Mesothelial cell of epicardium (in vitro differentiated cells): ENCODE measurements around the gene RAD1. TPM values are rescaled to one million over a fixed set of nuclear protein-coding genes. Genes with fewer than 3 reads are reported as not detected.

ENCODE experiments used
- DNase-seq, 2 experiments: peaks; one replicate each; pipeline ENCODE4 v3.0.0; 2021; ENCODE audit warnings: low spot score in 2 of 2; ENCODE audit not compliant: unreplicated experiment in 2 of 2
- H3K27ac Mint-ChIP-seq: 2 replicates; pipeline ENCODE4 v1.8.0; 2021; ENCODE audit warnings: mixed read lengths
- H3K27me3 Mint-ChIP-seq: 2 replicates; pipeline ENCODE4 v1.8.0; 2021; ENCODE audit warnings: low read depth, mixed read lengths
- H3K36me3 Mint-ChIP-seq: 2 replicates; pipeline ENCODE4 v1.8.0; 2021; ENCODE audit warnings: mixed read lengths
- H3K4me1 Mint-ChIP-seq: 2 replicates; pipeline ENCODE4 v1.8.0; 2021; ENCODE audit warnings: mixed read lengths
- H3K4me3 Mint-ChIP-seq: 2 replicates; pipeline ENCODE4 v1.8.0; 2021; ENCODE audit warnings: mild to moderate bottlenecking, moderate library complexity, mixed read lengths
- H3K9me3 Mint-ChIP-seq: 2 replicates; pipeline ENCODE4 v1.8.0; 2021; ENCODE audit warnings: mixed read lengths
- total RNA-seq: library from RNA; stranded (reverse); gene quantifications from 3 replicates; pipeline ENCODE4 v1.2.1, GENCODE V29; 2021
- TF ChIP-seq, protein P1 (sequence below): fragments of 200-600 bp; sonication (generic); IDR thresholded peaks from one replicate; pipeline ENCODE4 v1.5.0; 2021; ENCODE audit warnings: antibody characterized with exemption; ENCODE audit not compliant: unreplicated experiment

The RAD1 gene
- total RNA-seq, 1 donor from 2014 or later = 23.9 TPM

- Mint-ChIP-seq H3K4me1 (peaks cover 55% of the 10 kb centered on the region), H3K9me3 (no peaks in the 10 kb centered on the region), H3K27me3 (no peaks in the 10 kb centered on the region), H3K27ac (no peak overlapping the region), H3K36me3 (no peaks in the 10 kb centered on the region), H3K4me3 (no peak overlapping the region)
- TF ChIP-seq, protein P1, sequence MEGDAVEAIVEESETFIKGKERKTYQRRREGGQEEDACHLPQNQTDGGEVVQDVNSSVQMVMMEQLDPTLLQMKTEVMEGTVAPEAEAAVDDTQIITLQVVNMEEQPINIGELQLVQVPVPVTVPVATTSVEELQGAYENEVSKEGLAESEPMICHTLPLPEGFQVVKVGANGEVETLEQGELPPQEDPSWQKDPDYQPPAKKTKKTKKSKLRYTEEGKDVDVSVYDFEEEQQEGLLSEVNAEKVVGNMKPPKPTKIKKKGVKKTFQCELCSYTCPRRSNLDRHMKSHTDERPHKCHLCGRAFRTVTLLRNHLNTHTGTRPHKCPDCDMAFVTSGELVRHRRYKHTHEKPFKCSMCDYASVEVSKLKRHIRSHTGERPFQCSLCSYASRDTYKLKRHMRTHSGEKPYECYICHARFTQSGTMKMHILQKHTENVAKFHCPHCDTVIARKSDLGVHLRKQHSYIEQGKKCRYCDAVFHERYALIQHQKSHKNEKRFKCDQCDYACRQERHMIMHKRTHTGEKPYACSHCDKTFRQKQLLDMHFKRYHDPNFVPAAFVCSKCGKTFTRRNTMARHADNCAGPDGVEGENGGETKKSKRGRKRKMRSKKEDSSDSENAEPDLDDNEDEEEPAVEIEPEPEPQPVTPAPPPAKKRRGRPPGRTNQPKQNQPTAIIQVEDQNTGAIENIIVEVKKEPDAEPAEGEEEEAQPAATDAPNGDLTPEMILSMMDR = no peak
- DNase-seq = no peak
These were observed 50.2 kb downstream of the RAD1 start for GRCh38 chr5:34865091-34865490.

DNA sequence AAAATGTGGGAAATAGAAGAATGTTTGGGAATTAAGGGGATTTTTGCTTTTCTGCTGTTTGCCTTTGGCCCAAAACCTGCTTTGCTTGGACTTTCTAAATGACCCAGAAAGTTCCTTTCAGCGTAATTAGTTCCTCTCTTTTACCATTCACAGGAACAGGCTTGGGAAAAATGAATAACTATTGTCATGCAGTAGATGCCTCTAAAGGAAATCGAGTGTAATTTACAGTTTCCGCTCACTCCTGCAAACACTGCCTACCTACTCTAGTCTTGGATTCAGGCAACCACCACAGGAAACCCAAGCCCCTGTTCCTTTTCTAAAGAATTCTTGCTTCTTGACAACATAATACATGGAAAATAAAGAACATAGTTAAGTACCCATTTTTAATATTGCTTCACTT is 51.4 kb downstream of the RAD1 start:
- Mint-ChIP-seq H3K27ac (no peak overlapping the region), H3K4me3 (no peak overlapping the region), H3K9me3 (no peaks in the 10 kb centered on the region), H3K36me3 (no peaks in the 10 kb centered on the region), H3K27me3 (no peaks in the 10 kb centered on the region), H3K4me1 (peaks cover 54% of the 10 kb centered on the region)
- TF ChIP-seq, protein P1 = no peak
- DNase-seq = no peak

DNA sequence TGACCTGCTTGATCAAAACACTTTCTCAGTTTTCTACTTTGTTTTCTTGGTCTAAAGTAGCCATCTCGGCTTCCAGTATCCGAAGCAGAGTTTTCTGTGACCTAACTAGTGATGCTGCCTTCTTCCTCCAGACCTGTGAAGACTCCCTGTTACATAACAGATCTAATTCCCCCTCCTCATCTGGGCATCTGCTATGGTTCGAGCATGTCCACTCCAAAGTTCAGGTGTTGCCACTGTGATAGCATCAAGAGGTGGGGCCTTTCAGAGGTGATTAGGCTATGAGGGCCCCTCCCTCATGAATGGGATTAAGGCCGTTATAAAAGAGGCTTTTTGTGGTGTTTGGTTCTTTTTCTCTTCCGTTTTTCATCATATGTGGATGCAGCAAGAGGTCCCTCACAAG is 56.1 kb downstream of the RAD1 start:
- TF ChIP-seq, protein P1 = no peak
- no peak overlapping the region for H3K4me3 Mint-ChIP-seq
- H3K27ac Mint-ChIP-seq = peak overlapping the region; percentile 60
- no peaks in the 10 kb centered on the region for H3K9me3 Mint-ChIP-seq
- no peaks in the 10 kb centered on the region for H3K36me3 Mint-ChIP-seq
- H3K4me1 Mint-ChIP-seq = peaks cover 26% of the 10 kb centered on the region
- H3K27me3 Mint-ChIP-seq = no peaks in the 10 kb centered on the region
- DNase-seq = no peak

DNA sequence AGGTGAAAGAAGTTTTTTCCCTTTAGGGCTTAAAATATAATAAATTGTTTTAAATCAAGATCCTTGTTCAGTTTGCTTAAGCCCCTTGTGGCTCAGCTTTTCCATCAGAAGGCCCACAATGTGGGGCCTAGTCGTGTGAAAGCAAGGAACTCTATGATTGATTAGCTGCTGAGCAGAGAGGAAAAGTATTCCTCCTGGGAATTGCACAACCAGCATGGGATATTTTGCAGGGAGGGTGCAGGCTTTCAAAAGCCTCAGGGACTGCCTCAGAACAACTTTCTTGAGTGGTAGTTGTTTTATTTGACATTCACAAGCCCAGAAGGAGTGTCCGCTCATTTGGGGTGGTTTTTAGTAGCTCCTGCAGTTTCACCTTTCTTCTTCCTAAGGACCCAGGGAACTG is 56.5 kb downstream of the RAD1 start:
- TF ChIP-seq, protein P1 = no peak
- Mint-ChIP-seq H3K36me3 (no peaks in the 10 kb centered on the region), H3K4me1 (peaks cover 23% of the 10 kb centered on the region), H3K27me3 (no peaks in the 10 kb centered on the region), H3K9me3 (no peaks in the 10 kb centered on the region), H3K27ac (peak overlapping the region; percentile 60), H3K4me3 (no peak overlapping the region)
- DNase-seq = no peak

DNA sequence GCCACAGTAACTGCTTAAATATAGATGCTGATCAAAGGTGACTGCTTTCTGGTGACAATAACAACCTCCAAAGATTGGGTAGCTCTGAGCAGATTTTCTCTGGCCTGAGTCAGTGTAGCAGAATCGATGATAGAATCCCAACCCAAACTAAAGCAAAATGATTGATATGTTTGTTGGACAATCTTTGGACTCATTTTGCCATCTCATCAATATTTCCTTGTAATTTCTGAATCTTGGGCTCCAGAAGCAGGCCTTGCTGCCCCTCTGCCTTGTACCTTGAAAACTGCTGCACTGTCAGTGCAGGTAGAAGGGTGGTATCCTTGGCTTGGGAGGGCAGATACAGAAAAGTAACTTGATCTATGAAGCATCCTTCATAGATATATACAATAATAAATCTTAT is 57.4 kb downstream of the RAD1 start:
- Mint-ChIP-seq H3K4me3 (no peak overlapping the region), H3K4me1 (peaks cover 23% of the 10 kb centered on the region), H3K27ac (no peak overlapping the region), H3K9me3 (no peaks in the 10 kb centered on the region), H3K27me3 (no peaks in the 10 kb centered on the region), H3K36me3 (no peaks in the 10 kb centered on the region)
- DNase-seq = no peak
- TF ChIP-seq, protein P1 = no peak

DNA sequence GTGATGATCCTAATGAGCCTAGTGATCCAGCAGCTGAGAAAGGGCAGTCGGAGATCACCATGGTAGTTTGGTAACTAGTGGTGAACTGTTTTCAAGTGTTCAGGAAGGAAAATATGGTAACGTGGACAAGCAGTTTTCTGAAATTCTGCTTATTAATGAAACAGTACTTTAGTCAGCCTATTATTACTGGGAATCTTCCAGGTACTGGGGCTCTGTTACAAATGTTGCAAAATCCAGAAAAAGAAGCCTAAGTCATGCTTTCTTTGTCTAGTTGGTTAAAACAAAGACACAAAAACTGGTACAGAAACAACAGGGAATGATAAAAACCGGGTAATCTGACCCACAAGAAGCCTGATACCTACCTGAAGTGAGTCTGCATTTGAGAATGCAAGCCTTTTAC is 58.1 kb downstream of the RAD1 start:
- no peaks in the 10 kb centered on the region for H3K27me3 Mint-ChIP-seq
- no peak overlapping the region for H3K27ac Mint-ChIP-seq
- DNase-seq = no peak
- peaks cover 5% of the 10 kb centered on the region for H3K9me3 Mint-ChIP-seq
- peaks cover 21% of the 10 kb centered on the region for H3K4me1 Mint-ChIP-seq
- TF ChIP-seq, protein P1 = no peak
- H3K4me3 Mint-ChIP-seq = no peak overlapping the region
- peaks cover 4% of the 10 kb centered on the region for H3K36me3 Mint-ChIP-seq
